GM08714 (cell line): ENCODE measurements around the gene HTT-AS.
"Not testable (repeated sequence)": the region's sequence is repeated elsewhere in the genome, so short reads cannot be mapped to it uniquely, and the experiment has no call there.

Source experiments
- H3K4me3 ChIP-seq: fragments of 200-500 bp; sonication (Bioruptor generic); 2 replicates; pipeline ENCODE4 v1.5.1; 2014; ENCODE audit warnings: mild to moderate bottlenecking, low read length, inconsistent platforms
- ZNF274 ChIP-seq: IDR thresholded peaks from 2 replicates; pipeline ENCODE4 v1.6.1; 2012; ENCODE audit warnings: mild to moderate bottlenecking, low read depth, low read length

The HTT-AS gene

DNA sequence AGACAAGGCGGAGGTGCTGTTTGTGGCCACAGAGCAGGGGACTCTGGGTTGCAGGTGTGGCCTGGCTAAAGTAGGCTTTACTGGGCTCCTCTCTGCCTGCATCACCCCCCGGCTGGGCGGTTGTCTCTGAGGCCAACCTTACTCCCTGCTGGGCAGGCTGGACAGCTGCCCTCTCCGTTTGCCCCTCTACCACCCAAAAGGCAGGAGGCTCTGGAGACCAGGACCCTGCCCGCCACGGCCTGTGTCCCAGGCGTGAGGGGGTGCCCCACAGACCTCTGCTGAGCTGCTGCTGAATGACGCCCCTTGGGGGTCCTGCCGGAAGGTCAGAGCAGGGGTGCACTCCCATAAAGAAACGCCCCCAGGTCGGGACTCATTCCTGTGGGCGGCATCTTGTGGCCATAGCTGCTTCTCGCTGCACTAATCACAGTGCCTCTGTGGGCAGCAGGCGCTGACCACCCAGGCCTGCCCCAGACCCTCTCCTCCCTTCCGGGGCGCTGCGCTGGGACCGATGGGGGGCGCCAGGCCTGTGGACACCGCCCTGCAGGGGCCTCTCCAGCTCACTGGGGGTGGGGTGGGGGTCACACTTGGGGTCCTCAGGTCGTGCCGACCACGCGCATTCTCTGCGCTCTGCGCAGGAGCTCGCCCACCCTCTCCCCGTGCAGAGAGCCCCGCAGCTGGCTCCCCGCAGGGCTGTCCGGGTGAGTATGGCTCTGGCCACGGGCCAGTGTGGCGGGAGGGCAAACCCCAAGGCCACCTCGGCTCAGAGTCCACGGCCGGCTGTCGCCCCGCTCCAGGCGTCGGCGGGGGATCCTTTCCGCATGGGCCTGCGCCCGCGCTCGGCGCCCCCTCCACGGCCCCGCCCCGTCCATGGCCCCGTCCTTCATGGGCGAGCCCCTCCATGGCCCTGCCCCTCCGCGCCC, 920 bp downstream of the HTT-AS start:
- H3K4me3 ChIP-seq = peak overlapping the region; percentile 77; the same call in 1 of the 2 replicates
- TF ChIP-seq ZNF274 = no peak

DNA sequence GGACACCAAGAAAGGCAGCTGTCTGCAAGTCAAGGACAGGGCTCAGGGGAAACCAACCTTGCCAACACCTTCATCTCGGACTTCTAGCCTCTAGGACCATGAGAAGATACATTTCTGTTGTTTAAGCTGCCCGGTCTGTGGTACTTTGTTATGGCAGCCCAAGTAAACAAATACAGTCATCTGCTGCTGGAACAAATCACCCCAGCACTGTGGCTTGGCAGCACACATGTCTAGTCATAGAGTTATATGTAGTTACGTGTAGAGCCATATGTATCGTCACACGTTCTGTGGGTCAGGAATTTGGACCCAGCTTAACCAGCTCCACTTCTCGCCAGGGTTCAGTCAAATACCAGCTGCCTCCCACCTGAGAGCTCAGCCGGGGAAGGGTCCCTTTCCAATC, 2.5 kb downstream of the HTT-AS start:
- TF ChIP-seq ZNF274 = no peak
- no peak overlapping the region for H3K4me3 ChIP-seq

DNA sequence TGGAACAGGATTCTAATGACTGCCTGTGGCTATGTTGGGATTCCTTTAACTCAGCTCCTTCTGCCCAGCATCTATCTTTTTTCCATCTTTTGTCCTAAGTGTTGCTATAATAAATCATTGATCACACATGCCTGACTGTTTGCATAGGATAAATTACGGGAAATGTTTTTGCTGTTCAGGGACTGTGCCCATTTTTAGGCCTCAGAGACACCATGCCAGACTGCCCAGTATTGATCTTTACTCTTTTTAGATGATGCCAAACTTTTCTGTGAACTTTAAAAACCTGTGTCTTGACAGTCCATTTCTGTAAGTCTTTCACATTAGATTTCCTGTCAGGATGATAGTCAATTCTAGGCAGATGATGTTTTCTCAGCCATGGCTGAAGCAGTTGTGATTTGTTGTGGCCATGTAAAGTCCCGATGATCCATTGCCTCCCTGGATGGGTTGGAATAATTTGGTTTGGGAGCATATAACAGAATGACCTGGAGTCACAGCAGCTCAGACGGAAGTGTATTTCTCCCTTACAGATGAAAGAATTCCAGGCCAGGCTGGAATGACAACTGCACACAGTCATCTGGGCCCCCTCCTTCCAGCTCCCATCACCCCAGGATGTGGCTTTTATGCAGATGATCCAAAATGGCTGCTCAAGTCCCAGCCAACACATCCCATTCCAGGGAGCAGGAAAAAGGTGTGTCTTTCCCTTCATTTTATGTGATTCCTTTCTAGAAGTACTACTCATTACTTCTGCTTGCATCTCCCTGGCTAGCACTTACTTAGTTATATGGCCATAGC, 3.4 kb downstream of the HTT-AS start:
- no peak for TF ChIP-seq ZNF274
- H3K4me3 ChIP-seq = no peak overlapping the region

DNA sequence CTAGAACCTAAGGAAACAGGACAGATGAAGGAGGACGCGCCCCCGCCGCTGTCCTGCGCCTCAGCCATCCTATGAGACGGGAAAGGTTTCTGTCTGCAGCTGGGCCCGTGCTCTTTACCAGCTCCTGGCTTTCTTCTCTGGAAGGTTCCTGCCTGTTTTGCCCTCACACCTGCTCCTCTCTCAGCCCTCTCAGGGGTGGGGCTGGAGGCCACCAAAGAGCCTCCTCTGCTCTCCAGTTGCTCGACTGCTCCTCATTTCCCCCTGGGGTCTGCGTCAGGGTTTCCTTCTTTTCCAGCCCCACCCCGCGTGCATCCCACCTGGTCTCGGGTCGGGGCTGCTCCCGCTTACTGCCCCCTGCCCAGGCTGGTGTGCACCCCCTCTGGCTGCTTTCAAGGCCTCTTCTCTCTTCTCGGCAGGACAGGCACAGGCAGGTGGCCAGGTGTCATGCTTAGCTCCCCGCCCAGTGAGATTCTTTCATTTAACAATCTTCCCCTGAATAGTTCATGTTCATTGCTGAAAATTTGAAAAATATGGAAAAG, 4.6 kb downstream of the HTT-AS start:
- no peak for TF ChIP-seq ZNF274
- no peak overlapping the region for H3K4me3 ChIP-seq

DNA sequence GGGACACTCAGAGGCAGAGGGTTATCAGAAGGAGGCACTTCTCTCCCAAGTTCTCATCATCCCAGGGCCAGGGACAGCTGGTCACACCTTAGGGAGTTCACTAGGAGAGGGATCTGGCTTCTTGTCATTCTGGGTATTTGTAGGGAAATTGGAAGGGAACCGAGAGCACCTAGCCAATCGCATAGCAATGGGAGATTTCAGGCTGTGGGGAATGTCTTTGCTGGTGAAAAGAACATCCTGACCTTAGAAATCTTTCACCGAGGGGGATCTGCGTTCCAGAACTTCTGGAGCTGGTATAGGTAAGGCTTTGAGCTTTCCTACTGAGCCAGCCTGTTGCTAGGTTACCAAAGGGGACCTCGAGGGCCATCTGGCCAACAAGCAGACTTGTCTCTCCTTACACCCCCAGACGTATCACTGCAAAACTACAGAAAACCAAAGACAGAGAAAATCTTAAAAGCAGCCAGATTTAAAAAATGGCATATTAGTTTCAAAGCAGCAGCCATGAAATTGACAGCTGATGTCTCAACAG, 6.8 kb downstream of the HTT-AS start:
- no peak for TF ChIP-seq ZNF274
- no peak overlapping the region for H3K4me3 ChIP-seq

DNA sequence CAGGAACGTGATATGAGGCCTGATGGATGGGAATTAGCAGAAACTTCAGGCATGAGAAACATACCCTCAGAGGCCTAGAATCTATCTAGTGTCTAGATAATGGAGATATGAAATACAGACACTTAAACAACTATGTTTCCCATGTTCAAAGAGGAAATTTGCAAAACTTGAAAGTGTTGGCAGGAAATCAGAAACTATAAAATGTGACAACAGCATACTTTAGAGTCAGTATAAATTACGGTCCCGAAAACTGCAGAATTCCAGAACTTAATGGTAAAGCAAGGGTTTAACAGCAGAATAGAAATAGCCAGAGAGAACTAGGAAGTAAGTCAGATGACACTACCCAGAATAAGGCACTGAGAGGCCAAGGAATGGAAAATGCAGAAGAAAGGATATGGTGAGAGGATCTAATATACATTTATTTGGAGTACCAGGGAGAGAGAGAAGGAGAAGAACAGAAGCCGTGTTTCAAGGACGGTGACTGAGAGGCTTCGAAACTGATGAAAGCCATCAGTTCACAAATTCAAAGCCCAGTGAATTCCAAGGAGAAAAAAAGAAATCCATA, 7.4 kb downstream of the HTT-AS start:
- TF ChIP-seq ZNF274 = no peak
- no peak overlapping the region for H3K4me3 ChIP-seq

DNA sequence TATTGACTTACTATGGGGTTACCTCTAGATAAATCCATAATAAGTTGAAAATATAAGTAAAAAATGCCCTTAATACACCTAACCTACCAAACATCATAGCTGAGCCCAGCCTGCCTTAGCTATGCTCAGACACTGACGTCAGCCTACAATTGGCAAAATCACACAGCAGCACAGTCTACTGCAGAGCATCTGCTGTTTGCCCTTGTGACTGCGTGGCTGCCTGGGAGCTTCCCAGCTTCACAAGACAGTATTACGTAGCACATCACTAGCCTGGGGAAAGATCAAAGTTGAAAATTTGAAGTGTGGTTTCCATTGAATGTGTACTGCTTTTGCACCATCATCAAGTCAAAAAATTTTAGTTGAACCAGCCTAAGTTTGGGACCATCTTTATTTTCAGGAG, 8.8 kb downstream of the HTT-AS start:
- H3K4me3 ChIP-seq = no peak overlapping the region
- no peak for TF ChIP-seq ZNF274

DNA sequence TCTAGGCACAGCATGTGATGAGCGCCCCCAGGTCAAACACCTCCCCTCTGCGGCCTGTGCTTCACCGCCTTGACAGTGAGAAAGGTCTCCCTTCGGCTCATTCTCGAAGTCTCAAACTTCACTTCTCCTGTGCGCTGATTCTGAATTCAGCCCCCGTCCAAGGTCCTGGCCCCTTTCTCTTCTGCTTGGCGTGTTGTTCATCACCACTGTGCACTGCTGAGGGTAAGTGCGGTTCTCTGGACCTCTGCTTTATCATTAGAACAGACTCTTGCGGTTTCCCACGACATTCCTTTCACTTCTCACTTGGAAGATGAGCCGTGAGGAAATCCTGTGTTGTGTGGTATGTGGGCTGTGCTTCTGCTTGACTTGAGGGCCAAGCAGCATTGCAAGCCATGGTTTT, 11.9 kb downstream of the HTT-AS start:
- TF ChIP-seq ZNF274 = no peak
- H3K4me3 ChIP-seq = no peak overlapping the region

DNA sequence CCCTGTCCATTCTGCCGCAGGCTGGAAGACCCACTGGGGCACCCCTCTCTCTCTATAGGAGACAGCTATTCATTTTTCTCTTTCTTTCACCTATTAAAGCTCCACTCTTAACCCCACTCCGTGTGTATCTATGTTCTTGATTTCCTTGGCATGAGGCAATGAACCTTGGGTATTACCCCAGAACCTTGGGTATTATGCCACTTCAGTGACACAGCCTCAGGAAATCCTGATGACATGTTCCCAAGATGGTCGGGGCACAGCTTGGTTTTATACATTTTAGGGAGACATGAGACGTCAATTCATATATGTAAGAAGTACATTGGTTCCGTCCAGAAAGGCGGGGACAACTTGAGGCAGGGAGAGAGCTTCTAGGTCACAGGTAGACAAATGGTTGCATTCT, 13.4 kb downstream of the HTT-AS start:
- TF ChIP-seq ZNF274 = no peak

DNA sequence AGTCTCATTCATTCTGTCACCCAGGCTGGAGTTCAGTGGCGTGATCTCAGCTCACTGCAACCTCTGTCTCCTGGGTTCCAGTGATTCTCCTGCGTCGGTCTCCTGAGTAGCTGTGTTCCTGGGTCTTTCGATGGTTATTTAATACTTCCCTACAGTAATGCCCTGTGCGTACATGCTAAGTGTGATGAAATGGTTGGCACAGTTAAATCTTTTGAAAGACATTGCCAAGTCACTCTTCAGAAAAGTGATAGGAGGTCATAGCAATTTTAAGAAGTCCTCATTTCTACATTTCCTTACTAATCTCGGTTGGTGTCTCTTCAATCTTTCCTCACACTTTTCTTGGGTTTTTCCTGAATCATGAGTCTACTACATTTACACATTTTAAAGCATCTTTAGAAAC, 14.4 kb downstream of the HTT-AS start:
- no peak overlapping the region for H3K4me3 ChIP-seq
- no peak for TF ChIP-seq ZNF274

More for the DNA sequence above, 13.4 kb downstream of the HTT-AS start:
- H3K4me3 ChIP-seq = no peak overlapping the region

DNA sequence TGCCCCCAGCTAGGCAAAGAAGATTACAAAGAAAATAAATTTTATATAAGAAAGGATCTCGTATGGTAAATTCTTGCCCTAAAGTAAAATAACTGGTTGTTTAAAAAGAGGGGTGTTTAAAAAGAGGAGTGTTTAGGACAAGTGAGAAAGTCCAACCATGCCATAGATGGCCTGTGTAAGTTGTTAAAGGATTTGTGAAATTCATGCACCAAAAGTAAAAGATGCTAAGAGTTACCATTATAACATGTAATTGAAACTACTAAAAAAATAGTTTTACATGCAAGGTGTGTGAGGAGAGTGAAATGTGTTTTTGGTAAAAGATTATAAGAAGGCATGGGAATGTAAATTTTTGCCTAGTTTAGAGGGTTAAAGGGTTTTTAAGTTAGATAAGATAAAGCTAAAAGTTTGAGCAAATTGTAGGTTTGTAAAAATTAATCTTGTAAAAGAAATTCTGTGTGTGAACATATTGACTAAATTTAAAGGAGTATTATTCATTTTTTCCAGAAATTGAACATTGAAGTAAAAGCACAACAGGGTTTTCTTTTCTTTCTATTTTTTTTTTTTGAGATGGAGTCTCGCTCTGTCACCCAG, 20.1 kb downstream of the HTT-AS start:
- H3K4me3 ChIP-seq = no peak overlapping the region
- no peak for TF ChIP-seq ZNF274

DNA sequence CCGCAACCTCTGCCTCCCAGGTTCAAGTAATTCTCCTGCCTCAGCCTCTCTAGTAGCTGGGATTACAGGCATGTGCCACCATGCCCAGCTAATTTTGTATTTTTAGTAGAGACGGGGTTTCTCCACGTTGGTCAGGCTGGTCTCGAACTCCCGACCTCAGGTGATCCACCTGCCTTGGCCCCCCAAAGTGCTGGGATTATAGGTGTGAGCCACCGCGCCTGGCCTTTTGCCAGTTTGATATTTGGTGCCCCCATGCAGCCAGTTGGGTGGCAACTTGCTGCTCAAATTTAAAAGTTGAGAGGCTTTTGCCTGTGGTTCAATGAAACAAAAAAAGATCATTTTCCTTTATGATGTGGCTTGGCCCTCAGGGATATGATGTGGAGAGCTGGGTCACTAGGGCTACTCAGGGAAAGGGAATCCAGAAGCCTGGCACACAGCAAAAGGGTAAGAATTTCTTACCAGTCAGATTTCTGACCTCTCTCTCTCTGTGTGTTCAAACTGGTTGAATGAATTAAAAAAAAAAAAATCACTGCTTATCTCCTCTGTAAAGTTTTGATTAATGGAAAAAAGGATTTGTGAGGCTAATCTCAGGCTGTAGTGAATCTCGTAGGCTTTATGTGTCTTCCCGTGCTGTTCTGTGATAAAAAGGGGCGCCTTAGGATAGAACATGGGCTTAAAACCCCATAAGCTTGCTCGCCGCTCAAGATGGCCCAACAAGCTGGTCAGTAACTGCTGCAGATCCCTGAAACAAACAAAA, 23.0 kb downstream of the HTT-AS start:
- H3K4me3 ChIP-seq = not testable (repeated sequence)
